IMR-90 (cell line): ENCODE results near the gene TMEM231.

Source experiments
- CEBPB ChIP-seq: IDR thresholded peaks from 2 replicates; pipeline ENCODE4 v1.6.1; 2012; ENCODE audit warnings: low read depth, low read length, improper control_type of control experiment
- CHD1 ChIP-seq: IDR thresholded peaks from 2 replicates; pipeline ENCODE4 v1.6.1; 2012; ENCODE audit warnings: low read depth, low read length, improper control_type of control experiment
- CTCF ChIP-seq: conservative IDR thresholded peaks from 2 replicates; pipeline ENCODE4 v1.5.1; 2012; ENCODE audit warnings: mild to moderate bottlenecking, low read depth, low read length, improper control_type of control experiment
- MAFK ChIP-seq: IDR thresholded peaks from 2 replicates; pipeline ENCODE4 v1.6.1; 2012; ENCODE audit warnings: low read depth, low read length, improper control_type of control experiment
- MXI1 ChIP-seq: IDR thresholded peaks from 2 replicates; pipeline ENCODE4 v1.6.1; 2012; ENCODE audit warnings: low read depth, mild to moderate bottlenecking, low read length, moderate library complexity, borderline replicate concordance
- NFE2L2 ChIP-seq: fragments of 150-350 bp; IDR thresholded peaks from 2 replicates; pipeline ENCODE4 v1.6.1; 2016; ENCODE audit warnings: low read depth, mild to moderate bottlenecking, low read length
- POLR2A ChIP-seq: IDR thresholded peaks from 2 replicates; pipeline ENCODE4 v1.6.1; 2012; ENCODE audit warnings: mild to moderate bottlenecking, low read depth, low read length
- RCOR1 ChIP-seq: IDR thresholded peaks from 2 replicates; pipeline ENCODE4 v1.6.1; 2012; ENCODE audit warnings: mild to moderate bottlenecking, low read length, improper control_type of control experiment; ENCODE audit not compliant: insufficient replicate concordance
- RFX5 ChIP-seq: IDR thresholded peaks from 2 replicates; pipeline ENCODE4 v1.8.0; 2012; ENCODE audit warnings: low read depth, mild to moderate bottlenecking, low read length, moderate library complexity
- SMC3 ChIP-seq: fragments of 150-350 bp; IDR thresholded peaks from 2 replicates; pipeline ENCODE4 v1.6.1; 2016; ENCODE audit warnings: low read depth, mild to moderate bottlenecking, antibody characterized with exemption, low read length, moderate library complexity
- TF ChIP-seq, protein P1 (sequence below): fragments of 150-350 bp; IDR thresholded peaks from 2 replicates; pipeline ENCODE4 v1.6.1; 2016; ENCODE audit warnings: low read depth, mild to moderate bottlenecking, low read length, moderate library complexity, borderline replicate concordance
- TF ChIP-seq, protein P2 (sequence below): fragments of 150-350 bp; IDR thresholded peaks from 2 replicates; pipeline ENCODE4 v1.6.1; 2017; ENCODE audit warnings: mild to moderate bottlenecking, antibody characterized with exemption, low read length, low read depth

- no peak for TF ChIP-seq POLR2A
- peak; percentile 47 for TF ChIP-seq CTCF
- TF ChIP-seq, protein P1, sequence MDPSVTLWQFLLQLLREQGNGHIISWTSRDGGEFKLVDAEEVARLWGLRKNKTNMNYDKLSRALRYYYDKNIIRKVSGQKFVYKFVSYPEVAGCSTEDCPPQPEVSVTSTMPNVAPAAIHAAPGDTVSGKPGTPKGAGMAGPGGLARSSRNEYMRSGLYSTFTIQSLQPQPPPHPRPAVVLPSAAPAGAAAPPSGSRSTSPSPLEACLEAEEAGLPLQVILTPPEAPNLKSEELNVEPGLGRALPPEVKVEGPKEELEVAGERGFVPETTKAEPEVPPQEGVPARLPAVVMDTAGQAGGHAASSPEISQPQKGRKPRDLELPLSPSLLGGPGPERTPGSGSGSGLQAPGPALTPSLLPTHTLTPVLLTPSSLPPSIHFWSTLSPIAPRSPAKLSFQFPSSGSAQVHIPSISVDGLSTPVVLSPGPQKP, result no peak
- no peak for TF ChIP-seq MXI1
- no peak for TF ChIP-seq CEBPB
- no peak for TF ChIP-seq RFX5
- no peak for TF ChIP-seq NFE2L2
- TF ChIP-seq, protein P2, sequence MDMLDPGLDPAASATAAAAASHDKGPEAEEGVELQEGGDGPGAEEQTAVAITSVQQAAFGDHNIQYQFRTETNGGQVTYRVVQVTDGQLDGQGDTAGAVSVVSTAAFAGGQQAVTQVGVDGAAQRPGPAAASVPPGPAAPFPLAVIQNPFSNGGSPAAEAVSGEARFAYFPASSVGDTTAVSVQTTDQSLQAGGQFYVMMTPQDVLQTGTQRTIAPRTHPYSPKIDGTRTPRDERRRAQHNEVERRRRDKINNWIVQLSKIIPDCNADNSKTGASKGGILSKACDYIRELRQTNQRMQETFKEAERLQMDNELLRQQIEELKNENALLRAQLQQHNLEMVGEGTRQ, result no peak
- TF ChIP-seq MAFK, result no peak
- peak; percentile 38 for TF ChIP-seq SMC3
- TF ChIP-seq RCOR1, result no peak
- no peak for TF ChIP-seq CHD1
Measured at GRCh38 chr16:75550211-75550662, 5.8 kb downstream of the TMEM231 start.
